Lower lobe of right lung (tissue), 2 donors: ENCODE measurements around the gene ZNF76. TPM values are rescaled to one million over a fixed set of nuclear protein-coding genes. Genes with fewer than 3 reads are reported as not detected.

Source experiments
- ATAC-seq, 2 donors: fragments of 200-7000 bp; cut with Tn5 transposase; one replicate each; pipeline ENCODE4 v1.9.1; 2020 to 2022; ENCODE audit warnings: mild to moderate bottlenecking in 2 of 2, moderate library complexity in 2 of 2
- DNase-seq: peaks from one replicate; pipeline ENCODE4 v3.0.0-alpha.2; 2020
- H3K27ac ChIP-seq: fragments of 200-600 bp; one replicate; pipeline ENCODE4 v1.8.0; 2022
- H3K27me3 ChIP-seq: fragments of 200-600 bp; one replicate; pipeline ENCODE4 v1.8.0; 2022; ENCODE audit warnings: low read depth
- H3K36me3 ChIP-seq: fragments of 200-600 bp; one replicate; pipeline ENCODE4 v1.8.0; 2022; ENCODE audit warnings: mild to moderate bottlenecking
- H3K4me1 ChIP-seq: fragments of 200-600 bp; one replicate; pipeline ENCODE4 v1.8.0; 2022
- H3K4me3 ChIP-seq: fragments of 200-600 bp; one replicate; pipeline ENCODE4 v1.8.0; 2022; ENCODE audit warnings: mild to moderate bottlenecking
- H3K9me3 ChIP-seq: fragments of 200-600 bp; one replicate; pipeline ENCODE4 v1.8.0; 2022
- intact Hi-C: fragments of 100-400 bp; cut with DNase I; formaldehyde crosslinking; loops from one replicate; pipeline ENCODE4 v1.11.0; 2022
- total RNA-seq: library from RNA; stranded (reverse); fragmentation: NEBNext Ultra II Directional; extraction: Animal tissue kit (Norgen Biotek cat#: 25700); gene quantifications from one replicate; pipeline ENCODE4 v1.2.1, GENCODE V29; 2021
- TF ChIP-seq, protein P1 (sequence below): fragments of 200-600 bp; IDR thresholded peaks from one replicate; pipeline ENCODE4 v1.8.0; 2022; ENCODE audit warnings: antibody characterized with exemption, mild to moderate bottlenecking
- donor health status: DM: no; HTN: yes; CAD: no; lungs with severe emphysema.

Gene ZNF76
- total RNA-seq, 1 donor from 2014 or later = 39.4 TPM

DNA sequence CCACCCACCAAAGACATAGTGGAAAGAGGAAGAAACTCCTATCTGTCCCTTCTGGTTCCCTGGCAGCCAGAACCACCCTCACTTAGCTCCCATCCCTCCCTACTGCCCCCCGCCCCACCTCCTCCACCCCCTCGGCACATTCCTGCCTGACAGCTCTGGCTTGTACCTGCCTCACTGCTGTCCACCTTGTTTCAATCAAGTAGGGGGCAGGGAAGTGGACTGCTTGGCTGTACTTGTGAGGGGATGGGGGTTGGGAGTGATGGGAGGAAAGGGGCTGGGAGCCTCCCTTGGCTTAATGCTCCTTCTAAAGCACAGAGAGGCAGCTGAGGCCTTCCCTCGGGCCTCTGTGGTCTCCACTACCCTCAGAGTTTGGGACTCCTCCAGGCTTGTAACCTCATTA is 22.1 kb upstream of the ZNF76 start:
- peaks cover 37% of the 10 kb centered on the region for H3K4me1 ChIP-seq
- no peak overlapping the region for H3K4me3 ChIP-seq
- ATAC-seq = no peak
- TF ChIP-seq, protein P1, sequence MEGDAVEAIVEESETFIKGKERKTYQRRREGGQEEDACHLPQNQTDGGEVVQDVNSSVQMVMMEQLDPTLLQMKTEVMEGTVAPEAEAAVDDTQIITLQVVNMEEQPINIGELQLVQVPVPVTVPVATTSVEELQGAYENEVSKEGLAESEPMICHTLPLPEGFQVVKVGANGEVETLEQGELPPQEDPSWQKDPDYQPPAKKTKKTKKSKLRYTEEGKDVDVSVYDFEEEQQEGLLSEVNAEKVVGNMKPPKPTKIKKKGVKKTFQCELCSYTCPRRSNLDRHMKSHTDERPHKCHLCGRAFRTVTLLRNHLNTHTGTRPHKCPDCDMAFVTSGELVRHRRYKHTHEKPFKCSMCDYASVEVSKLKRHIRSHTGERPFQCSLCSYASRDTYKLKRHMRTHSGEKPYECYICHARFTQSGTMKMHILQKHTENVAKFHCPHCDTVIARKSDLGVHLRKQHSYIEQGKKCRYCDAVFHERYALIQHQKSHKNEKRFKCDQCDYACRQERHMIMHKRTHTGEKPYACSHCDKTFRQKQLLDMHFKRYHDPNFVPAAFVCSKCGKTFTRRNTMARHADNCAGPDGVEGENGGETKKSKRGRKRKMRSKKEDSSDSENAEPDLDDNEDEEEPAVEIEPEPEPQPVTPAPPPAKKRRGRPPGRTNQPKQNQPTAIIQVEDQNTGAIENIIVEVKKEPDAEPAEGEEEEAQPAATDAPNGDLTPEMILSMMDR = no peak
- no peak overlapping the region for H3K27ac ChIP-seq
- H3K27me3 ChIP-seq = no peaks in the 10 kb centered on the region
- DNase-seq = no peak
- H3K9me3 ChIP-seq = no peaks in the 10 kb centered on the region
- no peaks in the 10 kb centered on the region for H3K36me3 ChIP-seq
- intact Hi-C loops = no loop called here

DNA sequence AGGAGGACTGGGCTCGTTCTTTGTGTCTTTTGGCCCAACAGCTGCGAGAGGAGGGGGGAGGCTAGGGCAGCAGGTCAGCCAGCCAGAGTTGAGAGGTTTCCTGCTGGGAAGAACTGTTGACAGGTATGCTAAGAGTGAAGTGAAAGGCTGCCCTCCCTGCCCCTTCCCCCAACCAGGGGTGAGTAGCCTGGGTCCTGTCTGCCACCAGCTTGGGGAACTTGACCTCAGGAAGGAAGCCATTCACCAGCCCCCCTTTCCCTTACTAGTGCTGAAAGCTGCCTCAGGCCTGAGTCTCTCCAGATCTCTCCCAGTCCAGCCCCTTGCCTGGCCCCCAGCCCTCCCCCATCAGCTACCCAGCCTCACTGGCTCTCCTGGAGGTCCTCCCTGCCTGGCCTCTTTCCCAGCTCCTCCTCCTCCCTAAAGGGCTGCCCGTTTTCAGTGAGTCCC is 20.7 kb upstream of the ZNF76 start:
- no peaks in the 10 kb centered on the region for H3K9me3 ChIP-seq
- no peak overlapping the region for H3K27ac ChIP-seq
- intact Hi-C loops = no loop called here
- H3K36me3 ChIP-seq = peaks cover 5% of the 10 kb centered on the region
- H3K4me1 ChIP-seq = peaks cover 37% of the 10 kb centered on the region
- no peak overlapping the region for H3K4me3 ChIP-seq
- TF ChIP-seq, protein P1 = no peak
- no peaks in the 10 kb centered on the region for H3K27me3 ChIP-seq
- DNase-seq (no peak), ATAC-seq (peak; percentile 33 to 34)

DNA sequence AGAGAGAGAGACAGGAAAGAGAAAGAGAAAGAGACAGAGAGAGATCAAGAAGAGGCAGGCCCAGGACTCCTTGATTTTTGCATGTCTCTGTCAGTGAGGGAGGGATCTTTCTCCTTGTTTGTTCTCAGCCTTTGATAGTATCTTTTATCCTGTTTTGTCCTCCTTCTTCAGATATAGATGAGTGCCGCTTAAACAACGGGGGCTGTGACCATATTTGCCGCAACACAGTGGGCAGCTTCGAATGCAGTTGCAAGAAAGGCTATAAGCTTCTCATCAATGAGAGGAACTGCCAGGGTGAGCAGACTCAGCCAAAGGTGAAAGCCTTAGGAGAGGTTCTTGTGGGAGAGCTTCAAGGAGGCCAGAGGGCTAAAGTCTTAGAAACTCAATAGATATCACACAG is 20.0 kb upstream of the ZNF76 start:
- no peak for DNase-seq
- TF ChIP-seq, protein P1 = no peak
- H3K9me3 ChIP-seq = no peaks in the 10 kb centered on the region
- H3K27me3 ChIP-seq = no peaks in the 10 kb centered on the region
- peaks cover 7% of the 10 kb centered on the region for H3K36me3 ChIP-seq
- intact Hi-C loops = no loop called here
- no peak overlapping the region for H3K27ac ChIP-seq
- H3K4me1 ChIP-seq = peaks cover 37% of the 10 kb centered on the region
- no peak overlapping the region for H3K4me3 ChIP-seq
- ATAC-seq = no peak

DNA sequence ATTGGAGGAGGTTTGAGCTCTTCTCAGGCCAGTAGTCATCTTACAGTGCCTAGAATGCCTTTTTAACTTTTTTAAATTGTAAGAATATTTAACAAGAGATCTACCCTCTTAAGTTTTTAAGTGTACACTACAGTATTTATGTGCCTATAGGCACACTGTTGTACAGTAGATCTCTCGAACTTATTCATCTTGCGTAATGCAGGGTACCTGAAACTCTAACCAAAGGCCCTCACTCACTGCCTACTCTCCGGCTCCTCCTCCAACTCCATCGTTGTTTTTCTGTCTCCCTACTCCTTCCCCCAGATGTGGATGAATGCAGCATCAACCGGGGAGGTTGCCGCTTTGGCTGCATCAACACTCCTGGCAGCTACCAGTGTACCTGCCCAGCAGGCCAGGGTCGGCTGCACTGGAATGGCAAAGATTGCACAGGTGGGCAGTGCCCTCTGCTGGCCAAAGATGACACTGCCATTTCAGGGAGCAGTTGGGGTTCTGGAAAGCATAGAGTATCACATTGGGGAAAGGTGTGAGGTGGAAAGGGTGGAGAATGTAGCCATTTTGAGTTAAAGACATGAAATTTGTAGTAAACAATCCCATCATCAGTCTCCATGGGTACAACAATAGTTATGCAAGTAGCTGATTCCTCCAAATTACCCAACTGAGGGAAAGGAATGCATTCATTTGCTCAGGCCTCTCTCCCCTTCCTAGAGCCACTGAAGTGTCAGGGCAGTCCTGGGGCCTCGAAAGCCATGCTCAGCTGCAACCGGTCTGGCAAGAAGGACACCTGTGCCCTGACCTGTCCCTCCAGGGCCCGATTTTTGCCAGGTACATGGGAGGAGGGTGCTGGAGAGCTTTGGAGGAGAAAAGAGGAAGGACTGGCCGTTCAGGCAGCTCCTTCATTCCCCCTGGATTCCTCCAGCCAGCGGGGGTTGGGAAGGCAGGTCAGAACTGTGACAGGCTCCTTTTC is 18.4 kb upstream of the ZNF76 start:
- H3K27ac ChIP-seq = peak overlapping the region; percentile 58
- intact Hi-C loops = no loop called here
- peaks cover 37% of the 10 kb centered on the region for H3K4me1 ChIP-seq
- peaks cover 22% of the 10 kb centered on the region for H3K36me3 ChIP-seq
- H3K9me3 ChIP-seq = no peaks in the 10 kb centered on the region
- ATAC-seq (peak; percentile 89 to 90), DNase-seq (peak; percentile 82)
- TF ChIP-seq, protein P1 = peak; percentile 97
- H3K27me3 ChIP-seq = no peaks in the 10 kb centered on the region
- H3K4me3 ChIP-seq = no peak overlapping the region

DNA sequence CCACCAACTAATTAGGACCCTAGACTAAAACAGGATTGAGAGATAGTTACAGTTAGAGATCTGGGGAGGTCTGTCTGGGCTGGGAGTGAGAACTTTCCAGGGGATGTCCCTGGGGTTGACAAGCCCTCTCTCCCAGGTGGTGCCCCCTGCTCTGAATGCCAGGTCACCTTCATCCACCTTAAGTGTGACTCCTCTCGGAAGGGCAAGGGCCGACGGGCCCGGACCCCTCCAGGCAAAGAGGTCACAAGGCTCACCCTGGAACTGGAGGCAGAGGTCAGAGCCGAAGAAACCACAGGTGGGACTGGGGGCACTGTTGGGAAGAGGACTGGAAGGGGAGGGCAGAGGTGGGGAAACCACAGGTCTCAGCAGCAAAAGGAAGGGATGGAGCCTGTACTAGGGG is 17.0 kb upstream of the ZNF76 start:
- peaks cover 28% of the 10 kb centered on the region for H3K36me3 ChIP-seq
- DNase-seq = no peak
- H3K27ac ChIP-seq = no peak overlapping the region
- no peaks in the 10 kb centered on the region for H3K27me3 ChIP-seq
- peaks cover 37% of the 10 kb centered on the region for H3K4me1 ChIP-seq
- TF ChIP-seq, protein P1 = no peak
- ATAC-seq = no peak
- H3K9me3 ChIP-seq = no peaks in the 10 kb centered on the region
- no peak overlapping the region for H3K4me3 ChIP-seq
- intact Hi-C loops = no loop called here
